ENCODE data around the gene MICU1. TPM values are rescaled to one million over a fixed set of nuclear protein-coding genes. Genes with fewer than 3 reads are reported as not detected.
A peak's percentile ranks its signal among the peaks of the same experiment; 100 is the strongest.

Gene MICU1
- total and polyA plus RNA-seq, 10 of the 15 experiments (the other 5 are each of a cell fraction or from before 2014, with no cell fraction given), result 18.2 to 36.4 (median 22.2) TPM

DNA sequence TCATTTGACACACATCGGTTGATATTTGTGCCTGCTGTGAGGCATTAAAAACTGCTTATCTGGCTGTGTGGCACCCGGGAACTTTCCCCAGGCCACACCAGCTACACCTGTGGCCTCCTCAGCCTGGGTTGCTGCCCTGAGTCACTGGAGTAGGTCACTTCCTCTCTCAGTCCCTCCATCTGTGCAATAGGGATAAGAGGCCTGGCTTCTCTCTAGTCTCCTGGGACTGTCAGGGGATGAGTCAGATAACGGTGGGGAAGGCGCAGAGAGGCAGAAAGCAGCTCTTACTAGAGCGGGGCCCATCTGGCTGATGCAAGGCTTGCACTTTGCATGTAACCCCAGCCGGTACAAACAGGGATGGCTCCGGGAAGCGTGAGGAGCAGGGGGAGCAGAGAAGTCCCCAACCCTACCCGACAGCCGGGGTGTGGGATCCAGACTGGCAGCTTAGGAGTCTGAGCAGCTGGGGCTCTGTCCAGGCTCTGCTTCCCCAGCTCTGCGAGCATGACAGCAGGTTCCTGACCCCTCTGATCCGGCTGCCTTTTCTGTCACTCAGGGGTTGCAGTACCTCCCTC is 305.1 kb downstream of the MICU1 start (continued):
- 0 out of 2 replicates have a peak, but pooled peaks have one; percentile 41 for TF ChIP-seq ZBTB11 (CRISPR knock-in tag; IDR thresholded peaks at IDR 0.05)
- 0 out of 4 replicates have a peak, but pooled peaks of 1 of the 2 experiments have one; percentile 14 for TF ChIP-seq SRF (IDR thresholded peaks at IDR 0.05; ENCODE audit: low read depth in 2 of 2, low read length in 2 of 2)
- TF ChIP-seq MTA3 (IDR thresholded peaks at IDR 0.05; ENCODE audit: borderline replicate concordance, low read length), result peak; percentile 50; the same call in 1 of the 2 replicates
- TF ChIP-seq PAX8 (IDR thresholded peaks at IDR 0.05), result no peak
- no peak for TF ChIP-seq NFXL1 (IDR thresholded peaks at IDR 0.05; ENCODE audit: borderline replicate concordance)
- no peak for TF ChIP-seq GABPA (IDR thresholded peaks at IDR 0.05; ENCODE audit: low read depth)
- TF ChIP-seq NRF1 (conservative IDR thresholded peaks at IDR 0.05; ENCODE audit: low read depth, low read length), result no peak
- no peak for TF ChIP-seq KAT2A (conservative IDR thresholded peaks at IDR 0.05; ENCODE audit: control insufficient read depth, low read depth, low read length)
- TF ChIP-seq MLLT1 (IDR thresholded peaks at IDR 0.05), result peak; percentile 29; the same call in 1 of the 2 replicates
- no peak for TF ChIP-seq BMI1 (IDR thresholded peaks at IDR 0.05; ENCODE audit: borderline replicate concordance)
- TF ChIP-seq CHD1 (IDR thresholded peaks at IDR 0.05; ENCODE audit: low read depth, low read length), result no peak
- TF ChIP-seq TCF12 (IDR thresholded peaks at IDR 0.05; ENCODE audit: low read depth, low read length), result peak; percentile 83
- peak; percentile 94 for TF ChIP-seq SPI1 (IDR thresholded peaks at IDR 0.05; ENCODE audit: borderline replicate concordance, insufficient read depth, low read depth, low read length)
- TF ChIP-seq ATF7 (IDR thresholded peaks at IDR 0.05; ENCODE audit: low read depth), result peak; percentile 83
- TF ChIP-seq, protein P1, sequence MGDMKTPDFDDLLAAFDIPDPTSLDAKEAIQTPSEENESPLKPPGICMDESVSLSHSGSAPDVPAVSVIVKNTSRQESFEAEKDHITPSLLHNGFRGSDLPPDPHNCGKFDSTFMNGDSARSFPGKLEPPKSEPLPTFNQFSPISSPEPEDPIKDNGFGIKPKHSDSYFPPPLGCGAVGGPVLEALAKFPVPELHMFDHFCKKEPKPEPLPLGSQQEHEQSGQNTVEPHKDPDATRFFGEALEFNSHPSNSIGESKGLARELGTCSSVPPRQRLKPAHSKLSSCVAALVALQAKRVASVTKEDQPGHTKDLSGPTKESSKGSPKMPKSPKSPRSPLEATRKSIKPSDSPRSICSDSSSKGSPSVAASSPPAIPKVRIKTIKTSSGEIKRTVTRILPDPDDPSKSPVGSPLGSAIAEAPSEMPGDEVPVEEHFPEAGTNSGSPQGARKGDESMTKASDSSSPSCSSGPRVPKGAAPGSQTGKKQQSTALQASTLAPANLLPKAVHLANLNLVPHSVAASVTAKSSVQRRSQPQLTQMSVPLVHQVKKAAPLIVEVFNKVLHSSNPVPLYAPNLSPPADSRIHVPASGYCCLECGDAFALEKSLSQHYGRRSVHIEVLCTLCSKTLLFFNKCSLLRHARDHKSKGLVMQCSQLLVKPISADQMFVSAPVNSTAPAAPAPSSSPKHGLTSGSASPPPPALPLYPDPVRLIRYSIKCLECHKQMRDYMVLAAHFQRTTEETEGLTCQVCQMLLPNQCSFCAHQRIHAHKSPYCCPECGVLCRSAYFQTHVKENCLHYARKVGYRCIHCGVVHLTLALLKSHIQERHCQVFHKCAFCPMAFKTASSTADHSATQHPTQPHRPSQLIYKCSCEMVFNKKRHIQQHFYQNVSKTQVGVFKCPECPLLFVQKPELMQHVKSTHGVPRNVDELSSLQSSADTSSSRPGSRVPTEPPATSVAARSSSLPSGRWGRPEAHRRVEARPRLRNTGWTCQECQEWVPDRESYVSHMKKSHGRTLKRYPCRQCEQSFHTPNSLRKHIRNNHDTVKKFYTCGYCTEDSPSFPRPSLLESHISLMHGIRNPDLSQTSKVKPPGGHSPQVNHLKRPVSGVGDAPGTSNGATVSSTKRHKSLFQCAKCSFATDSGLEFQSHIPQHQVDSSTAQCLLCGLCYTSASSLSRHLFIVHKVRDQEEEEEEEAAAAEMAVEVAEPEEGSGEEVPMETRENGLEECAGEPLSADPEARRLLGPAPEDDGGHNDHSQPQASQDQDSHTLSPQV (IDR thresholded peaks at IDR 0.05), result 0 out of 2 replicates have a peak, but pooled peaks have one; percentile 69
- TF ChIP-seq ZNF24 (IDR thresholded peaks at IDR 0.05), result peak; percentile 43; the same call in 1 of the 2 replicates
- peak; percentile 45 for TF ChIP-seq SMAD1 (IDR thresholded peaks at IDR 0.05; ENCODE audit: low read depth, partially characterized antibody)
- no peak for TF ChIP-seq ZZZ3 (IDR thresholded peaks at IDR 0.05; ENCODE audit: control insufficient read depth, insufficient read length, low read depth)
- TF ChIP-seq RAD51 (IDR thresholded peaks at IDR 0.05), result no peak
- TF ChIP-seq NFYA (IDR thresholded peaks at IDR 0.05; ENCODE audit: borderline replicate concordance, low read depth, low read length), result no peak
- TF ChIP-seq FOXK2 (IDR thresholded peaks at IDR 0.05), result no peak

Data from GM12878 (cell line).